Measurements from ENCODE around the gene FNIP1. TPM values are rescaled to one million over a fixed set of nuclear protein-coding genes. Genes with fewer than 3 reads are reported as not detected.

The FNIP1 gene
- total RNA-seq, 1 donor from 2014 or later = 30.6 TPM

GRCh38 chr5:131787736-131788135, 9.1 kb downstream of the FNIP1 start:
- peaks cover 13% of the 10 kb centered on the region for H3K4me1 Mint-ChIP-seq (ENCODE audit: unreplicated experiment)
- TF ChIP-seq CTCF (IDR thresholded peaks at IDR 0.05; ENCODE audit: unreplicated experiment) = no peak
- H3K27me3 Mint-ChIP-seq (ENCODE audit: unreplicated experiment) = peaks cover 1% of the 10 kb centered on the region
- no peaks in the 10 kb centered on the region for H3K9me3 Mint-ChIP-seq (ENCODE audit: unreplicated experiment)
- H3K4me3 Mint-ChIP-seq (ENCODE audit: unreplicated experiment) = no peak overlapping the region
- DNase-seq (ENCODE audit: low spot score) = no peak
- no peak overlapping the region for H3K27ac Mint-ChIP-seq (ENCODE audit: unreplicated experiment)
- no peaks in the 10 kb centered on the region for H3K36me3 Mint-ChIP-seq (ENCODE audit: low read depth, unreplicated experiment)

- H3K27ac Mint-ChIP-seq (ENCODE audit: unreplicated experiment) = peak overlapping the region; percentile 4
- H3K9me3 Mint-ChIP-seq (ENCODE audit: unreplicated experiment) = no peaks in the 10 kb centered on the region
- no peaks in the 10 kb centered on the region for H3K36me3 Mint-ChIP-seq (ENCODE audit: low read depth, unreplicated experiment)
- no peak overlapping the region for H3K4me3 Mint-ChIP-seq (ENCODE audit: unreplicated experiment)
- H3K27me3 Mint-ChIP-seq (ENCODE audit: unreplicated experiment) = peaks cover 1% of the 10 kb centered on the region
- TF ChIP-seq CTCF (IDR thresholded peaks at IDR 0.05; ENCODE audit: unreplicated experiment) = no peak
- no peak for DNase-seq (ENCODE audit: low spot score)
- H3K4me1 Mint-ChIP-seq (ENCODE audit: unreplicated experiment) = peaks cover 13% of the 10 kb centered on the region
Observed at GRCh38 chr5:131786900-131787692, 9.7 kb downstream of the FNIP1 start.

- Mint-ChIP-seq H3K27ac (ENCODE audit: unreplicated experiment) (no peak overlapping the region), H3K4me1 (ENCODE audit: unreplicated experiment) (peaks cover 13% of the 10 kb centered on the region), H3K4me3 (ENCODE audit: unreplicated experiment) (no peak overlapping the region), H3K36me3 (ENCODE audit: low read depth, unreplicated experiment) (peaks cover 3% of the 10 kb centered on the region), H3K27me3 (ENCODE audit: unreplicated experiment) (peaks cover 1% of the 10 kb centered on the region), H3K9me3 (ENCODE audit: unreplicated experiment) (no peaks in the 10 kb centered on the region)
- TF ChIP-seq CTCF (IDR thresholded peaks at IDR 0.05; ENCODE audit: unreplicated experiment) = no peak
- DNase-seq (ENCODE audit: low spot score) = no peak
Observed at GRCh38 chr5:131786036-131786435, 10.8 kb downstream of the FNIP1 start.

- no peak overlapping the region for H3K4me3 Mint-ChIP-seq (ENCODE audit: unreplicated experiment)
- H3K27ac Mint-ChIP-seq (ENCODE audit: unreplicated experiment) = peak overlapping the region; percentile 15
- H3K36me3 Mint-ChIP-seq (ENCODE audit: low read depth, unreplicated experiment) = peaks cover 3% of the 10 kb centered on the region
- peaks cover 13% of the 10 kb centered on the region for H3K4me1 Mint-ChIP-seq (ENCODE audit: unreplicated experiment)
- peaks cover 1% of the 10 kb centered on the region for H3K27me3 Mint-ChIP-seq (ENCODE audit: unreplicated experiment)
- H3K9me3 Mint-ChIP-seq (ENCODE audit: unreplicated experiment) = no peaks in the 10 kb centered on the region
- TF ChIP-seq CTCF (IDR thresholded peaks at IDR 0.05; ENCODE audit: unreplicated experiment) = no peak
- no peak for DNase-seq (ENCODE audit: low spot score)
Observed at GRCh38 chr5:131783874-131784273, 12.9 kb downstream of the FNIP1 start.

- peaks cover 13% of the 10 kb centered on the region for H3K4me1 Mint-ChIP-seq (ENCODE audit: unreplicated experiment)
- no peaks in the 10 kb centered on the region for H3K9me3 Mint-ChIP-seq (ENCODE audit: unreplicated experiment)
- H3K4me3 Mint-ChIP-seq (ENCODE audit: unreplicated experiment) = no peak overlapping the region
- peaks cover 3% of the 10 kb centered on the region for H3K36me3 Mint-ChIP-seq (ENCODE audit: low read depth, unreplicated experiment)
- TF ChIP-seq CTCF (IDR thresholded peaks at IDR 0.05; ENCODE audit: unreplicated experiment) = no peak
- H3K27me3 Mint-ChIP-seq (ENCODE audit: unreplicated experiment) = no peaks in the 10 kb centered on the region
- peak overlapping the region; percentile 39 for H3K27ac Mint-ChIP-seq (ENCODE audit: unreplicated experiment)
- no peak for DNase-seq (ENCODE audit: low spot score)
Observed at GRCh38 chr5:131783357-131783756, 13.5 kb downstream of the FNIP1 start.

All from endothelial cell (in vitro differentiated cells).